ENCODE measurements around the gene METTL4.

DNA sequence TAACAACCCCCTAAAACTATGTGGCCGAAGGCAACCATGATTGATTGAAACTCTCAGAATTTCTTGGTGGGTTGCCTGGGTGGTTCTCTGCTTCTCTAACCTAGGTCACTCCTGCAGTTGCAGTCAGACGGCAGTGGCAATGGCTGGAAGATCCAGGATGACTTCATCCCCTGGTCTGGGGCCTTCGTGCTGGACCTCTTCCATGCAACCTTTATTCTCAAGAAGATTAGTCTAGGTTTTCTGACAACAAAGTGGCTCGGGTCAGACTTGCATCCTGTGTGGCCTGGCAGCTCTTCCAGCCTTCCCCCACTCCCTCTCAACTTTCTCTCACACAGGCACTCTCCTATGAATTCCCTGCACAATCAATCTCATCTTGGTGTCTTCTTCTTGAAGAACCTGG, 76.4 kb downstream of the METTL4 start:
- no peak for TF ChIP-seq YY1 (IDR thresholded peaks at IDR 0.05; ENCODE audit: insufficient read depth, insufficient read length)
- no peak for TF ChIP-seq ZNF274 (IDR thresholded peaks at IDR 0.05; ENCODE audit: low read depth, low read length)
- TF ChIP-seq SUZ12 (IDR thresholded peaks at IDR 0.05; ENCODE audit: extremely low read depth, insufficient read depth, insufficient read length) = no peak

Measured in NT2/D1 (cell line).